ENCODE data around the gene PPP2R2B.

GRCh38 chr5:146848133-146848532 lies 30.4 kb downstream of the PPP2R2B start:
- TF ChIP-seq POLR2A (IDR thresholded peaks at IDR 0.05; ENCODE audit: low read length) (no peak), GATA1 (IDR thresholded peaks at IDR 0.05; ENCODE audit: low read depth, low read length) (no peak)

All from erythroblast (primary cell).